NOMO-1 treated with dmso at 0.1 percent for 144 hours (cell line): ENCODE measurements around the gene SATB2.

Experiments
- DNase-seq: peaks from one replicate; lab custom pipeline; 2025; ENCODE audit not compliant: unreplicated experiment; lab: John Stamatoyannopoulos, UW

The SATB2 gene

GRCh38 chr2:199465988-199466691, 8.4 kb upstream of the SATB2 start:
- no peak for DNase-seq

- DNase-seq = no peak
Measured at GRCh38 chr2:199465390-199465789, 7.7 kb upstream of the SATB2 start.

- no peak for DNase-seq
Measured at GRCh38 chr2:199464606-199465352, 7.0 kb upstream of the SATB2 start.

GRCh38 chr2:199463708-199464605, 6.2 kb upstream of the SATB2 start:
- no peak for DNase-seq

- peak; percentile 72 for DNase-seq
Measured at GRCh38 chr2:199462956-199463692, 5.4 kb upstream of the SATB2 start.

GRCh38 chr2:199462347-199462955, 4.7 kb upstream of the SATB2 start:
- DNase-seq = no peak

- no peak for DNase-seq
Measured at GRCh38 chr2:199461711-199462346, 4.1 kb upstream of the SATB2 start.

- DNase-seq = no peak
Measured at GRCh38 chr2:199460846-199461710, 3.3 kb upstream of the SATB2 start.

- DNase-seq = peak; percentile 25
Measured at GRCh38 chr2:199460101-199460671, 2.4 kb upstream of the SATB2 start.

- DNase-seq = peak; percentile 77
Measured at GRCh38 chr2:199459286-199460100, 1.8 kb upstream of the SATB2 start.

- DNase-seq = no peak
Measured at GRCh38 chr2:199458806-199459285, 1.1 kb upstream of the SATB2 start.

GRCh38 chr2:199458009-199458805, 468 bp upstream of the SATB2 start:
- no peak for DNase-seq

- DNase-seq = no peak
Measured at GRCh38 chr2:199456383-199457146, 1.2 kb downstream of the SATB2 start.

- DNase-seq = no peak
Measured at GRCh38 chr2:199455545-199456382, 2.0 kb downstream of the SATB2 start.

- DNase-seq = no peak
Measured at GRCh38 chr2:199455210-199455544, 2.6 kb downstream of the SATB2 start.
